NCI-H748 (cell line): ENCODE measurements around the gene DNASE2B.
A peak's percentile ranks its signal among the peaks of the same experiment; 100 is the strongest.
"Not testable (repeated sequence)": the region's sequence is repeated elsewhere in the genome, so short reads cannot be mapped to it uniquely, and the experiment has no call there.

ENCODE experiments used
- DNase-seq: peaks from one replicate; lab custom pipeline; 2025; ENCODE audit not compliant: unreplicated experiment; lab: John Stamatoyannopoulos, UW

Gene DNASE2B

DNA sequence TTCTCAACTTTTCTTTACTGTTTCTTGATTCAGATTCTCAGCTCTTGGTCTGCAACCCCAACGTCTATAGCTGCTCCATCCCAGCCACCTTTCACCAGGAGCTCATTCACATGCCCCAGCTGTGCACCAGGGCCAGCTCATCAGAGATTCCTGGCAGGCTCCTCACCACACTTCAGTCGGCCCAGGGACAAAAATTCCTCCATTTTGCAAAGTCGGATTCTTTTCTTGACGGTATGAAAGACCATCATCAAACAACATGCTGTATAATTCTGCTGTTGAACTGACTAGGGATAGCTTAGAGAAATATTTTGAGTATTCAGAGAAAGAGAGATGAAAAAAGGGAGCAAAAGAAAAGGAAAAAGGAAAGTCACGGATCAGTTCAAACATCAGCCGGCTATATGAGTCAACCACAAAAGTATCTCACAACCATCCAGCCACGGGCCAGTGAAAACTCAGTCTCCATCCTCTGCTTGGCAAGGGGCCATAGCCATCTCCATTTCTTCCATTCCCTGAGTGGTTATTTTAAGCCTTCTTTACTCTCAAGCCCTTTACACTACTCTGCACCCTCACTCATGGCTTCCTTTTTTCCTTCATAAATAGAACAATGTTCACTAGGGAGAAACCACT, 14.1 kb downstream of the DNASE2B start:
- DNase-seq, result no peak

DNA sequence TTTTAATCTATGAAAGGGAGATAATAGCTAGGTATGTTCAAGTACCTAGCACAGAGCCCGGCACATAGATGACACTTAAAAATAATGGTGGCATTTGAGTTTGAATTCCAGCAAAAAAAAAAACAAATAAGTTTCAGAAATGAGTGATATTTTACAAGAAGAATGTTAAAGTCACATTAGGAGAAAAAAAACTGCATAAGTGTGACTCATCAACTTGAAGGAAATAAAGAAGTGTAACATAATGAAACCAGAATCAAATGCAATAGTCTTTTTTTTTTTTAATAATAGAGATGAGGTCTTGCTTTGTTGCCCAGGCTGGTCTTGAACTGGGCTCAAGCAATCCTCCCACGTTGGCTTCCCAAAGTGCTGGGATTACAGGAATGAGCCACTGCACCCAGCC, 17.1 kb downstream of the DNASE2B start:
- DNase-seq, result no peak

DNA sequence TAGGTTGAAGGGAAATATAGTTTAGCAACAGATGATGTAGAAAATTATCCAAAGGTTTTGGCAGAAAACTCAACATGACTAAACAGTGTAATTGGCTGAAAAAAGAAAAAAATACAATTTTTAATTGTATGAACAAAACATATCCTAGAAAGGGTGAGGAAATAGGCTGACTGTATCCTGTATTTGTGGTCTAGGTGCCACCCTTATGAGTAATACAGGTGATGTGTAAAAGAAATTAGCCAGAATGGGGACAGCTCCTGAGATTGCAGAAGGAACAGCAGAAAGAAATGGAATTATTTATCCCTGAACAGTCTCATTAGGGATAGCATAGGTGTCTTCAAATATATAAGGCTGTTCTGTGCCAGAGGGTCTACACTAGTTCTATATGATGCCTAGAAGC, 24.6 kb downstream of the DNASE2B start:
- no peak for DNase-seq

DNA sequence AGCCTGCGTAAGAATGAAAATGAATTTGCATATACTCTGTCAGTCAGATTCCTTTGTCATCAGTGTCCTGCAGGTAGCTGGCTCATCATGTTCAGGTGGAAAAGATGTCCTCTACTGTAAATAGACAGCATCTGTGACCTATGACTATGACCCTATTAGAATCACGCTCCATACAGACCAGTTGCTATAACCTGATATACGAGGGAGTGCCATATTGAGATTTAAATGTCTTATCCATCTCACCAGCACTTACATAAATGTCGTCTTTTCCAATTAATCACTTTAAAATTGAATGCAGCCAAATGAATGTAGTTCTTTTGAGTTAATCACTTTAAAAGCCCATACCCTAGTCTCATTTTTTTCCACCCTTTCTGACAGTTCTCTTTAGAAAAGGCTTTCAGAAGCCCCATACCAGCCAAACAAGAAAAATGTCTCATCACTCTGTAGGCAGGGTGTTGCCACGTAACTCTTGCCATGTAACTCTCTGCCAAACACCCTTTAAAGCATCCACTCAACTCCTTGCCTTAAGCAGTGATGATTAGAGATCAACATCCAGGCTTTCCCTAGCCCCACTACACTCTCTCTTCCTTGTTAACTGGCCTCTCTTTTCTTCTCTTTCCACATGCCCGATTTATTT, 26.3 kb downstream of the DNASE2B start:
- DNase-seq, result no peak

DNA sequence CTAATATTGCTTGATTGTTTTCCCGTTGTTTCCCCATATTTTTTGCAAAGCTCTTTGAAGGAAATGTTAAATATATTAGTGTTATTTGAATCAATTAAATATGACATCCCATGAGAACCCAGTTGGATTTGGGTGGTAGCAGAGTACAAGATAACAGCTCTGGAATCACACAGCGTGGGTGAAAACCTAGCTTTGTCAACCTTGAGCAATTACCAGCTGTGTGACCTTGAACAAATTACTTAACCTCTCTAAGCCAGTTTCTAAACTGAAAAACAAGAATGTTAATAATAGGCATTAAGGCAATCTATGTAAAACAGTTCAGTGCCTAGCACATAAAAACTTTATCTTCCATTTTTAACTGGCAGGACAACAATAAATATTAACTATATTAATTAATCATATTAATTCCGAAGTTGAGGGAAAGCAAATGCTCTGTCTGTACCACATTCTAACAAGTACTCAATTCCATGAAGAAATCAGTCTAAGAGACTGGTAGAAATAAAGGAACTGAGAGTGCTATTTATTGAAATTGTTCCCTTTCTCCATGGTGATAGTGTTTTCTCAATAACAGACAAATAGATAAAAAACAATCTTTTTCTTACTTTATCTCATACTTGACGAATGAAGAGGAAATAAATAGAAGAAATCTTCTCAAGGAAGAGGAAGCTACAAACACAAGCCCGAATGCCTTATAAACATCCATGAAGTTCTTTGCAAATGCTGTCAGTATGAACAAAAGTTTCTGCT, 27.0 kb downstream of the DNASE2B start:
- DNase-seq, result no peak

DNA sequence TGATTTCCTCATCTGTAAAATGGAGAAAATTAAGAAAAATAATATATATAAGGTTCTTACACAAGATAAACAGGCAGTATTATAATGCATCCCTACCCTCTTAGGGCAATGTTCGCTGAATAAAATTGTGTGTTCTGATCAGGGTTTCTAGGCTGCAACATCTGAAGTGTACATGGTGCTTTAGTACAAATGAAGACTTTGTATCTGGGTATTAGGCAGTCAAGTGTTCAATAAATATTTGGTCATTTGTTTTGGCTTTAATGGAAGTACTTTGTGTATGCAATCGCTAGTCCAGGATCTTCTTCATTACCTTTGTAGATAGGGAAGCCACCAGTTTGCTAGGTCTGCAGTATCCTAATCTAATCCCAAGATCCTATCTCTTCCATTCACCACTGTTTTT, 28.1 kb downstream of the DNASE2B start:
- peak; percentile 52 for DNase-seq

DNA sequence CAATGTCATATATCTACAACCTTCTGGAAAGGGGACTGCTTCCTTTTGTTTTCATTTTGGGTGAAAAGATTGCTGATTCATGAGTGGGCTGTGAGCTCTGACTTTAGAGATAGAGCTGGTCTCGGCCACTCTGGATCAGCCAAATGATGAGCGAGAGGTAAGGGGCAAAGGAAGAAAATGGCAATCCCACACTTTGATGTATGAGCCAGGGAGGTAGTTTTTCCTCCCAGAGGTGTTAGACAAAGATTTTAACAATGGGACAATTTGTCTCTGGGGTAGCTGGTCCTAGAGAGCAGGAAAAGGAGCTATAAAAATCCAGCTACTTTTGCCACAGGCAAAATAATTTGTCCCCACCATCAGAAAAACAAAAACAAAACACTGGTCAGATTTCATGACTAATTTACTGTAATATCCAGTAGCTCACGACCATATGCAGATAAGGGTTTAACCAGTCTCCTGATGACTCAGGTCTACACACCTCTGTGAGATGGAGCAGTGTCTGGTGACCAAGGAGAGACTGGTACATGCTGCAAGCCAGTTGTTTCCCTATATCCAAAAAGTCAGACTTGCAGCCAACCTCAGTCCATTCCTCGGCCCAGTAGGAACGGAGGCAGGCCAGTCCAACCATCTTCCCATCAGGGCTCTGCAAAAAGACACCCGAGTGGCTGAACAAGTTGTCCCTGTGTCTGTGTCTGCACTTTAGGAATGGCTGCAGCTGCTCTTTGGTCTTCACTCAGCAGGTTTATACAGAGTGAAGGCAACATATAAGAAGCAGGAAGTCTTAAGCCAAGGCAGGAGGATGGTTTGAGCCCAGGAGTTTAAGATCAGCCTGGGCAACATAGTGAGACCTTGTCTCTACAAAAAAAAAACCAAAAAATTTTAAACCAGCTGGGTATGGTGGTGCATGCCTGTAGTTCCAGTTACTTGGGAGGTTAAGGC, 29.2 kb downstream of the DNASE2B start:
- no peak for DNase-seq

DNA sequence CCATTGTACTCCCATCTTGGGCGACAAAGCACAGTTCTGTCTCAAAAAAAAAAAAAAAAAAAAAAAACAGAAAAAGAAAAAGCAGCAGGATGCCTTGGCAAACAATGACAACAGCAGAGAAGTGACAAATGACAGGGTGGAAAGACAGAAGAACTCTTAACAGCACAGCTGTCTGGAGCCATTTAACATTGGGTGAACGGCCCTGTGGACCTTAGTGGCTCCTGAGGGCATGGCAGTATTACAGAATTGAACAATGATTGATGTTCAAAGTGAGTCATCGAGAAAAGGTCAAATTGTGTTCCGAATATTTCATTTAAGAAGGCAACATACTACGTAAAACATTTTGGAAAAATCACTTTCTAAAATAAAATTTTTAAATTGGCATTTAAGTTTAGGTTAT, 30.0 kb downstream of the DNASE2B start:
- DNase-seq, result no peak

DNA sequence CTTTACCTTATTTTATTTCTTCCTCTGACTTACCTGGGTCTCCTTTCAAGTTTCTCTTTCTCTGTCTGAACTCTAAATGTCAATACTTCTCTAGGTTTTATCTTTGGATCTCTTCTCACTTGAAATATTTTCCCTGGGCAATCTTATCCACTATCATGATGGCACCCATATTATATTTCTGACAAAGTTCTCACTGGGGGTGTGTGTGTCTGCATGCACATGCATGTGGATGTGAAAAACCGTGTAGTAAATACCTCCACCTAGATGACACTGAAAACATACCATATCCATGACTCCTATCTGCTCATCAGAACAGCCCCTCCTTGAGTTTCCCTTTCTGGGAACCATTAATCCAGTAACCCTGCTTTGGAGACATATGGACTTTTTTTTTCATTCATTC, 30.9 kb downstream of the DNASE2B start:
- DNase-seq, result no peak

DNA sequence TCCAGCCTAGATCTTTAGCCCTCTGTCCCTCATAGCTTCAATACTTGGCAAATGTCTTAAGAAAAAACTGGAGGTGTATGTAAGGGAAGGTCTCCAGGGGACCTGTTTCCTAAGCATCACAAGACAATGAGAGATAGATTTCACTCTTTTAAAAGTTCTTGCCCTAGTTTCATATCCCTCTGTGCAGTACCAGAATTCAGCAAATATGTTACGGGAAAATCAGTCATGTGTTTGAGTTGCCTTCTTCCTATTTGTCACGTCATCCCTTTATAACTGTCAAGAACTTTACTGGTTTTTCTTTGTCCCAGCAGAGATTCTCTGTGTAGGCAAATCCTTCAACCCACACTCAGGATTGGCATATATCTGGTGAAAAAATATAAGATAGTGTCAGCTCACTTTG, 32.3 kb downstream of the DNASE2B start:
- no peak for DNase-seq

DNA sequence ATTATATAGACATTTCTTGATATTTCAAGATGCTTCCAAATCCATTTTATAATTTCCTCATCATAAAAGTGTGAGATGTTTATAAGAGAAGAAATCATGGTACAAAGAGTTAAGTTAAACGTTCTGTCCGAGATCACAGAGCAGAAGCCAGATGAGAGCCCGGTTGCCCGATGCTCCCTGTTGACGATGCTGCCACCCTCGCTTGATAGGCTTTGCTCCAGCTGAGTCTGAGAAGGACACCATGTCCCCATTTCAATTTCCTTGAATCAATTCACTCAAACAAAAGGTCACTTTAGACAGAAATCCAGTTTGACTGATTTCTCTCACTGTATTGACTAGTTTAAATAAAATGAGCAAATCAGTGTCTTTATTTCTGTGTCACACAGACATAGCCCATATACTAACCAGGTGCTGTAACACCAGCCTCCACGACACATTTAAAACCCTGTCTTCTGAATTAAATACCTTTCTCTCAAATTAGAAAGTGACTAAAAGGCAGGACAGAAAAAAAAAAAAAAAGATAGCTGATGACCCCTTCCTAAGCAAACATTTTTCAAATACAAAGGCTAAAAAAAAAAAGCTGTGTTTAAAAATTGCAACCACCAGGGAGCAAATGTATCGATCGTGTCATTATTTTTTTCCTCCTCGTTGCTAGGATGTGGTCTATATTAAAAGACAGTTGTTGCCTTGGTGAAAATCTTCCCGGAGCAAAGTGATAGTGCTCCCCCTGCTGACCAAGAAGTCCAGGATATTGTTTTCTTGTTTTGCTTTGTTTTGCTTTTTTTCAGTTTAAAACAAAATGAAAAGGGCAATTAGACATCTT, 35.2 kb downstream of the DNASE2B start:
- DNase-seq, result peak; percentile 79

DNA sequence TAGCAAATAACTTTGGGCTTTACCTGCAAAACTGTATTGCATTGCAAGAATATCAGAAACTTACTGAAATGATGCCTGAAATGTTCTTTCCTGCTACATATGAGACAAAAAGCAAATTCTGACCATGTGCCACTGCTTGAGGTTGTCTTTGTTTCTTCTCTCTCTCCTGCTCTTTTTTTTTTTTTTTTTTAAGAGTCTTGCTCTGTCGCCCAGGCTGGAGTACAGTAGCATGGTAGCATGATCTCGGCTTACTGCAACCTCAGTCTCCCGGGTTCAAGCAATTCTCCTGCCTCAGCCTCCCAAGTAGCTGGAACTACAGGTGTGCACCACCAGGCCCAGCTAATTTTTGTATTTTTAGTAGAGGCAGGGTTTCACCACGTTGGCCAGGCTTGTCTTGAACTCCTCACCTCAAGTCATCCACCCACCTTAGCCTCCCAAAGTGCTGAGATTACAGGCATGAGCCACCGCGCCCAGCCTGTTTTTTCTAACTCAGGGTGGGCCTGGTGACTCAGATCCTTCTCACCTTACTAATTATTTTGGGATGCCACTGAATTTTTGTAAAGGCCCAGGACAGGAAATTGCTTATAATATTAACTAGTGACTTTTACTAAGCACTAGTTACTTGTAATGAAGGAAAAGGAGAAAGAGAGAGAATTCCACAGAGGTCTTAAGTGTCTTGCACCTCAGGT, 35.9 kb downstream of the DNASE2B start:
- no peak for DNase-seq

DNA sequence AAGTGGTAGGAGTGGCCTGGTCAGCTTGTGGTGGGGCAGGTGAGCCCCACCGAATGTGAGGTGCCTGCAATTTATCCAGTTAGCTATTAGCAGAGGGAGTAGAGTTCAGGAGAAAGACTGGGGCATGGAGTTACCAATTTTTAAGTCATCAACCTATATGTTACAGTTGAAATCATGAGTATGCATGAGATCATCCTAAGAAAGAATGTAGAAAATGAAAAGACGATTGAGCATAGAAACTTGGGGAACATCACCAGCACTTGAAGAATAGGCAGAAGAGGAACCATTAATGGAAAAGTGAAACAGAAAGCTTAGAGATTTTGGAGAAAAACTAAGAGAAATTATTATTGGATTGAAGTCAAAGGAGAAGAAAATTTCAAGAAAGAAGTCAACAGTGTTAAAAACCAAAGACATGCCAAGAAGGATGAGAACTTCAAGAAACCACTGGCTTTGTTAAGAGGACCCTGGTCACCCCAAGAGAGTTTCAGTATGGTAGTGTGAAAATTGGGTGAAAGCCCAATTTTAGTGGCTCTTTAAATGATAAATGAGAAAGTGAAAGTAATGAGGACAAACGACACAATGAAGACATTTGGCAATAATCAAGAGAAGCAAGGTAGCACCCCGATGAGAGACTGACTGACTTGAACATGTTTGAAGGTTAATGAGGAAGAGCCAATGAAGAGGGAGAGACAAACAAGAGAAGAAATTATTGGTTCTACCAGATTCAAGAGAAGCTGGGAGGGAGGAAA, 36.7 kb downstream of the DNASE2B start:
- DNase-seq, result no peak

DNA sequence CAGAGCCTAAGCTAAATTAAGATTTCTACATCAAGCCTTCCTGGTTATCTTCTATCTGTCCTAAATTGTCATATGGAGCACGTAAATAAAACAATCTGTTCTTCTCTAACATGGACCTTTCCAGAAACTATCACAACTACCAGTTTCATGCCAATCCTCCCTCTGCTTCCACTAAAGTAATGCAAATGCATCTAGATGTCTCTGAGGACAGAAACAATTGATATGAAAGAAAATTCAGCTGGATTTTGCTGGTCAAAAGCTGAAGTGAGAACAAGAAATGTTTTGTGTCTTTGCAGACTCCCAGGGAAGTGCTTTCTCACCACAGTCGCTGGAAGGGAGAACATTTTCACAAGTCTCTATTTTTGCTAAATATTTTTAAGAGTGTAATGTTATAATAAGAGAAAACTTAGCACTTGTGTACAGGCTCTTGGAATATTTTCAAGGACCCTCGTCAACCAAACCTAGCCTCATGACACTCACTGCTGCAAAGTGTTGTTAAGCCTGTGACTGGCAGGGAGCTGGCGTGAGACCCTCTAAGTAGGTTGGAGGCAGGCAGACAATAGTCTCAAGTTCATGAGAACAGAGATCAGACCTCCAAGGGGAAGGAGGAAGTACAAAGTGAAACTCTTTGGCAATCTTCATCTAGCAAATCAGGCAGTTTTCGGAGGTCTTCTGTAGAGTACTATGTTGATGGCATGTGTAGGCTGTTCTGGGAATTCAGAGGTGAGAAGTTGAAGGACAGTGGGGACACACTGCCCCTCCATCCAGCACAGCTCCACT, 38.8 kb downstream of the DNASE2B start:
- DNase-seq, result no peak

DNA sequence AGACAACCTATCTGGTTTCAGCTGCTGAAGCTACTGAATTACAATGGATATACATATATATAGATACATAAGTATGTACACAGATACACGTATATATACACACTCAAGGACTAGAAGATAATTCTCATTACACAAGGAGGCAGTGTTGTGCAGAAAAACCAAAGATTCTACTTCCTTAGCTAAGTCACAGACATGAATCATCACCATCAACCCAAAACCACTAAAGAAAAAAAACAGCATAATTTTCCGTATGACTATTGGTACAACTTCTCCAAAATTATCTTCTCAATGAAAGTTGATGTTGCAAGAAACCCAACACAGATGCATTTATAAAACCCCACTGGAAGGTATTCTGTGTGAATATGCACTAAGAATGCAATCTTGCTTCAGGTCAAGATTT, 44.0 kb downstream of the DNASE2B start:
- peak; percentile 46 for DNase-seq

DNA sequence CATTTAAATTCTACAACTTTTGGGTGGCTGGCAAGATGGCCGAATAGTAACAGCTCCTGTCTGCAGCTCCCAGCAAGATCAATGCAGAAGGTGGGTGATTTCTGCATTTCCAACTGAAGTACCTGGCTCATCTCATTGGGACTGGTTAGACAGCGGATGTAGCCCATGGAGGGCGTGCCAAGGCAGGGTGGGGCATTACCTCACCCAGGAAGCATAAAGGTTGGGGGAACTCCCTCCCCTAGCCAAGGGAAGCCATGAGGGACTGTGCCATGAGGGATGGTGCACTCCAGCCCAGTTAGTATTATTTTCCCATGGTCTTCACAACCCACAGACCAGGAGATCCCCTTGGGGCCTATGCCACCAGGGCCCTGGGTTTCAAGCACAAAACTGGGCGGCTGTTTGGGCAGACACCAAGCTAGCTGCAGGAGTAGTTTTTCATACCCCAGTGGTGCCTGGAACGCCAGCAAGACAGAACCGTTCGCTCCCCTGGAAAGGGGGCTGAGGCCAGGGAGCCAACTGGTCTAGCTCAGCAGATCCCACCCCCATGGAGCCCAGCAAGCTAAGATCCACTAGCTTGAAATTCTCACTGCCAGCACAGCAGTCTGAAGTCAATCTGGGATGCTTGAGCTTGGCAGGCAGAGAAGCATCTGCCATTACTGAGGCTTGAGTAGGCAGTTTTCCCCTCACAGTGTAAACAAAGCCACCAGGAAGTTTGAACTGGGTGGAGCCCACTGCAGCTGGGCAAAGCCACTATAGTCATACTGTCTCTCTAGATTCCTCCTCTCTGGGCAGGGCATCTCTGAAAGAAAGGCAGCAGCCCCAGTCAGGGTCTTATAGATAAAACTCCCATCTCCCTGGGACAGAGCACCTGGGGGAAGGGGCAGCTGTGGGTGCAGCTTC, 44.7 kb downstream of the DNASE2B start:
- DNase-seq, result peak; percentile 59

DNA sequence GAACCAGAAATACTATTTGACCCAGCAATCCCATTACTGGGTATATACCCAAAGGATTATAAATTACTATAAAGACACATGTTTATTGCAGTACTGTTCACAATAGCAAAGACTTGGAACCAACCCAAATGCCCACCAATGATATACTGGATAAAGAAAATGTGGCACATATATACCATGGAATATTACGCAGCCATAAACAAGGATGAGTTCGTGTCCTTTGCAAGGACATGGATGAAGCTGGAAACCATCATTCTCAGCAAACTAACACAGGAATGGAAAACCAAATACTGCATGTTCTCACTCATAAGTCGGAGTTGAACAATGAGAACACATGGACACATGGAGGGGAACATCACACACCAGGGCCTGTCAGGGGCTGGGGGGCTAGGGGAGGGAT, 50.4 kb downstream of the DNASE2B start:
- not testable (repeated sequence) for DNase-seq
